HepG2 (cell line): ENCODE measurements around the gene TM4SF5. TPM values are rescaled to one million over a fixed set of nuclear protein-coding genes. Genes with fewer than 3 reads are reported as not detected.

ENCODE experiments used
- HDAC1 ChIP-seq: sonication (generic); formaldehyde crosslinking; IDR thresholded peaks from 2 replicates; pipeline ENCODE4 v1.5.1; 2020; ENCODE audit warnings: mild to moderate bottlenecking, missing genetic modification reagents
- HDAC6 ChIP-seq: fragments of 200-600 bp; sonication (generic); IDR thresholded peaks from 2 replicates; pipeline ENCODE4 v1.7.0; 2017; ENCODE audit warnings: mild to moderate bottlenecking, antibody characterized with exemption, low read length, low read depth
- IRF2 ChIP-seq: IDR thresholded peaks from 2 replicates; pipeline ENCODE4 v1.6.1; 2018; ENCODE audit warnings: missing genetic modification reagents, missing compliant biosample characterization
- KLF16 ChIP-seq, 2 experiments: sonication (generic) in 1 of 2; formaldehyde crosslinking in 1 of 2; IDR thresholded peaks; 2 replicates each; pipeline versions ENCODE4 v1.6.1 to v1.8.0; 2016 to 2023; ENCODE audit warnings: missing genetic modification reagents in 2 of 2, missing compliant biosample characterization in 1 of 2
- MATR3 ChIP-seq: sonication (generic); formaldehyde crosslinking; IDR thresholded peaks from 2 replicates; pipeline ENCODE4 v1.4.0; 2020; ENCODE audit warnings: missing genetic modification reagents
- MTA1 ChIP-seq: sonication (generic); formaldehyde crosslinking; IDR thresholded peaks from 2 replicates; pipeline ENCODE4 v1.4.0; 2020; ENCODE audit warnings: missing genetic modification reagents, mild to moderate bottlenecking, borderline replicate concordance
- NFIC ChIP-seq: IDR thresholded peaks from 2 replicates; pipeline ENCODE4 v1.6.1; 2012; ENCODE audit warnings: mild to moderate bottlenecking, low read length, inconsistent platforms
- NR2C2 ChIP-seq: sonication (generic); formaldehyde crosslinking; IDR thresholded peaks from 2 replicates; pipeline ENCODE4 v1.4.0; 2020; ENCODE audit warnings: missing genetic modification reagents, mild to moderate bottlenecking, moderate library complexity, borderline replicate concordance
- PCBP2 ChIP-seq: fragments of 200-400 bp; formaldehyde crosslinking; optimal IDR thresholded peaks from 2 replicates; pipeline ENCODE3; 2018; ENCODE audit warnings: low read length, low read depth; ENCODE audit not compliant: poor library complexity, severe bottlenecking
- ZBTB8A ChIP-seq: sonication (generic); formaldehyde crosslinking; IDR thresholded peaks from 2 replicates; pipeline ENCODE4 v1.4.0; 2020; ENCODE audit warnings: mild to moderate bottlenecking, low read depth, missing genetic modification reagents, borderline replicate concordance
- ZFY ChIP-seq: sonication (generic); formaldehyde crosslinking; IDR thresholded peaks from 2 replicates; pipeline ENCODE4 v1.4.0; 2020; ENCODE audit warnings: missing genetic modification reagents
- polyA plus RNA-seq, 8 experiments: library from polyadenylated mRNA; depleted of rRNA in 3 of 8; stranded (reverse) in 7 of 8; unstranded in 1 of 8; fragments of >200 nt; fragmentation: Illumina TruSeq in 4 of 8; extraction: Trizol in 4 of 8; gene quantifications; 2 replicates each; pipeline versions ENCODE4 v1.2.1 to v1.2.3, GENCODE V29; 2011 to 2016; ENCODE audit warnings: low read depth in 4 of 8, missing spikeins in 1 of 8, mixed read lengths in 1 of 8; ENCODE audit not compliant: insufficient read depth in 1 of 8
- total RNA-seq, 5 experiments: library from RNA; depleted of rRNA; stranded (reverse); fragments of >200 nt; fragmentation: Illumina TruSeq; extraction: Trizol; gene quantifications; 2 replicates each; pipeline ENCODE4 v1.2.3, GENCODE V29; 2016; ENCODE audit warnings: low read depth in 1 of 5
- TF ChIP-seq, protein P1 (sequence below): sonication (generic); formaldehyde crosslinking; IDR thresholded peaks from 2 replicates; pipeline ENCODE4 v1.5.1; 2020; ENCODE audit warnings: mild to moderate bottlenecking, missing genetic modification reagents, borderline replicate concordance
- TF ChIP-seq, protein P2 (sequence below): sonication (generic); formaldehyde crosslinking; IDR thresholded peaks from 2 replicates; pipeline ENCODE4 v1.9.0; 2021; ENCODE audit warnings: missing genetic modification reagents, borderline replicate concordance
- TF ChIP-seq, protein P3 (sequence below): sonication (generic); formaldehyde crosslinking; IDR thresholded peaks from 2 replicates; pipeline ENCODE4 v1.4.0; 2020; ENCODE audit warnings: low read depth, mild to moderate bottlenecking, missing genetic modification reagents
- TF ChIP-seq, protein P4 (sequence below): sonication (generic); formaldehyde crosslinking; IDR thresholded peaks from 2 replicates; pipeline ENCODE4 v1.4.0; 2020; ENCODE audit warnings: mild to moderate bottlenecking, missing genetic modification reagents

The TM4SF5 gene
- total and polyA plus RNA-seq, 2 of the 13 experiments (the other 11 are each of a cell fraction or from before 2014, with no cell fraction given) = 30.1 to 126 TPM

DNA sequence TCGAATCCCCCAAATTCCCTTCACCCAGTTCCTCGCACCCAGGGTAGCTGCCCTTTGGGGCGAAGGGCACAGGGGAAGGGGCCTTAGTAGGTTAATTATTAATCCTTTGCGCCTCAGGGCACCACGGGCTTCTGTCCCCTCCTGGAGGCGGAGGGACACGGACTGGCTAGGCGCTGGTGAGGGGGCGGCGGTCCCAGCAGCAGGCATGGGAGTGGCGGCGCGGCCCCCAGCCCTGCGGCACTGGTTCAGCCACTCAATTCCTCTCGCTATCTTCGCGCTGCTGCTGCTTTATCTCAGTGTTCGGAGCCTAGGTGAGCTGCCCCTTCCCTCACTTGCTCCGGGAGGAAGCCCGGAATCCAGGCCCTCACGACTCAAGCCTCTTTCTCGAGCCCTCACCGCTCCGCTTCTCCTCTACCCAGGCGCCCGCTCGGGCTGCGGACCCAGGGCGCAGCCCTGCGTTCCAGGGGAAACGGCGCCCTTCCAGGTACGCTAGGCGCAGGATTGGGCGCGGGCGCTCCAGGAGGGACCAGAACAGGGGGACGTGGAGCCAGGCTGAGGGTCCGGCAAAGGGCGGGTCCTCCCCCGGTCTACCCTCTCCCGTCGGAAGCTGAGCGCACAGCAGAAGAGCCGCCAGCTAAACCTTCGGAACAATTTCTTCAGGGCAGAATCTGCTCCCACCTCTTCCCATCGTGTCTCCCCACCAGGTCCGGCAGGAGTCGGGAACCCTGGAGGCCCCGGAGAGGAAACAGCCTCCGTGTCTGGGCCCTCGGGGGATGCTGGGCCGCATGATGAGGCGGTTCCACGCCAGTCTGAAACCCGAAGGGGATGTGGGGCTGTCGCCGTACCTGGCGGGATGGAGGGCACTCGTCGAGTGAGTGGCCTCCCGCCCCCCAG, 17.4 kb downstream of the TM4SF5 start, which contains the start of gene GLTPD2 (continued):
- TF ChIP-seq ZBTB8A (CRISPR knock-in tag) = no peak; the same call in 1 of the 2 replicates
- TF ChIP-seq, protein P1, sequence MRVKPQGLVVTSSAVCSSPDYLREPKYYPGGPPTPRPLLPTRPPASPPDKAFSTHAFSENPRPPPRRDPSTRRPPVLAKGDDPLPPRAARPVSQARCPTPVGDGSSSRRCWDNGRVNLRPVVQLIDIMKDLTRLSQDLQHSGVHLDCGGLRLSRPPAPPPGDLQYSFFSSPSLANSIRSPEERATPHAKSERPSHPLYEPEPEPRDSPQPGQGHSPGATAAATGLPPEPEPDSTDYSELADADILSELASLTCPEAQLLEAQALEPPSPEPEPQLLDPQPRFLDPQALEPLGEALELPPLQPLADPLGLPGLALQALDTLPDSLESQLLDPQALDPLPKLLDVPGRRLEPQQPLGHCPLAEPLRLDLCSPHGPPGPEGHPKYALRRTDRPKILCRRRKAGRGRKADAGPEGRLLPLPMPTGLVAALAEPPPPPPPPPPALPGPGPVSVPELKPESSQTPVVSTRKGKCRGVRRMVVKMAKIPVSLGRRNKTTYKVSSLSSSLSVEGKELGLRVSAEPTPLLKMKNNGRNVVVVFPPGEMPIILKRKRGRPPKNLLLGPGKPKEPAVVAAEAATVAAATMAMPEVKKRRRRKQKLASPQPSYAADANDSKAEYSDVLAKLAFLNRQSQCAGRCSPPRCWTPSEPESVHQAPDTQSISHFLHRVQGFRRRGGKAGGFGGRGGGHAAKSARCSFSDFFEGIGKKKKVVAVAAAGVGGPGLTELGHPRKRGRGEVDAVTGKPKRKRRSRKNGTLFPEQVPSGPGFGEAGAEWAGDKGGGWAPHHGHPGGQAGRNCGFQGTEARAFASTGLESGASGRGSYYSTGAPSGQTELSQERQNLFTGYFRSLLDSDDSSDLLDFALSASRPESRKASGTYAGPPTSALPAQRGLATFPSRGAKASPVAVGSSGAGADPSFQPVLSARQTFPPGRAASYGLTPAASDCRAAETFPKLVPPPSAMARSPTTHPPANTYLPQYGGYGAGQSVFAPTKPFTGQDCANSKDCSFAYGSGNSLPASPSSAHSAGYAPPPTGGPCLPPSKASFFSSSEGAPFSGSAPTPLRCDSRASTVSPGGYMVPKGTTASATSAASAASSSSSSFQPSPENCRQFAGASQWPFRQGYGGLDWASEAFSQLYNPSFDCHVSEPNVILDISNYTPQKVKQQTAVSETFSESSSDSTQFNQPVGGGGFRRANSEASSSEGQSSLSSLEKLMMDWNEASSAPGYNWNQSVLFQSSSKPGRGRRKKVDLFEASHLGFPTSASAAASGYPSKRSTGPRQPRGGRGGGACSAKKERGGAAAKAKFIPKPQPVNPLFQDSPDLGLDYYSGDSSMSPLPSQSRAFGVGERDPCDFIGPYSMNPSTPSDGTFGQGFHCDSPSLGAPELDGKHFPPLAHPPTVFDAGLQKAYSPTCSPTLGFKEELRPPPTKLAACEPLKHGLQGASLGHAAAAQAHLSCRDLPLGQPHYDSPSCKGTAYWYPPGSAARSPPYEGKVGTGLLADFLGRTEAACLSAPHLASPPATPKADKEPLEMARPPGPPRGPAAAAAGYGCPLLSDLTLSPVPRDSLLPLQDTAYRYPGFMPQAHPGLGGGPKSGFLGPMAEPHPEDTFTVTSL = no peak; the same call in 1 of the 2 replicates
- no peak for TF ChIP-seq NFIC
- peak; percentile 56 for TF ChIP-seq HDAC1 (CRISPR knock-in tag)
- no peak for TF ChIP-seq HDAC6
- no peak for TF ChIP-seq NR2C2 (CRISPR knock-in tag)
- peak; percentile 71; the same call in 1 of the 2 replicates for TF ChIP-seq IRF2 (CRISPR knock-in tag)
- TF ChIP-seq MATR3 (CRISPR knock-in tag) = no peak
- peak; percentile 25 to 65; a peak in 2 of 4 replicates for TF ChIP-seq KLF16 (CRISPR knock-in tag; IDR thresholded peaks at IDR 0.05)
- TF ChIP-seq, protein P2, sequence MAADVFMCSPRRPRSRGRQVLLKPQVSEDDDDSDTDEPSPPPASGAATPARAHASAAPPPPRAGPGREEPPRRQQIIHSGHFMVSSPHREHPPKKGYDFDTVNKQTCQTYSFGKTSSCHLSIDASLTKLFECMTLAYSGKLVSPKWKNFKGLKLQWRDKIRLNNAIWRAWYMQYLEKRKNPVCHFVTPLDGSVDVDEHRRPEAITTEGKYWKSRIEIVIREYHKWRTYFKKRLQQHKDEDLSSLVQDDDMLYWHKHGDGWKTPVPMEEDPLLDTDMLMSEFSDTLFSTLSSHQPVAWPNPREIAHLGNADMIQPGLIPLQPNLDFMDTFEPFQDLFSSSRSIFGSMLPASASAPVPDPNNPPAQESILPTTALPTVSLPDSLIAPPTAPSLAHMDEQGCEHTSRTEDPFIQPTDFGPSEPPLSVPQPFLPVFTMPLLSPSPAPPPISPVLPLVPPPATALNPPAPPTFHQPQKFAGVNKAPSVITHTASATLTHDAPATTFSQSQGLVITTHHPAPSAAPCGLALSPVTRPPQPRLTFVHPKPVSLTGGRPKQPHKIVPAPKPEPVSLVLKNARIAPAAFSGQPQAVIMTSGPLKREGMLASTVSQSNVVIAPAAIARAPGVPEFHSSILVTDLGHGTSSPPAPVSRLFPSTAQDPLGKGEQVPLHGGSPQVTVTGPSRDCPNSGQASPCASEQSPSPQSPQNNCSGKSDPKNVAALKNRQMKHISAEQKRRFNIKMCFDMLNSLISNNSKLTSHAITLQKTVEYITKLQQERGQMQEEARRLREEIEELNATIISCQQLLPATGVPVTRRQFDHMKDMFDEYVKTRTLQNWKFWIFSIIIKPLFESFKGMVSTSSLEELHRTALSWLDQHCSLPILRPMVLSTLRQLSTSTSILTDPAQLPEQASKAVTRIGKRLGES = no peak
- TF ChIP-seq ZFY (CRISPR knock-in tag) = peak; percentile 53; the same call in 1 of the 2 replicates
- TF ChIP-seq, protein P3, sequence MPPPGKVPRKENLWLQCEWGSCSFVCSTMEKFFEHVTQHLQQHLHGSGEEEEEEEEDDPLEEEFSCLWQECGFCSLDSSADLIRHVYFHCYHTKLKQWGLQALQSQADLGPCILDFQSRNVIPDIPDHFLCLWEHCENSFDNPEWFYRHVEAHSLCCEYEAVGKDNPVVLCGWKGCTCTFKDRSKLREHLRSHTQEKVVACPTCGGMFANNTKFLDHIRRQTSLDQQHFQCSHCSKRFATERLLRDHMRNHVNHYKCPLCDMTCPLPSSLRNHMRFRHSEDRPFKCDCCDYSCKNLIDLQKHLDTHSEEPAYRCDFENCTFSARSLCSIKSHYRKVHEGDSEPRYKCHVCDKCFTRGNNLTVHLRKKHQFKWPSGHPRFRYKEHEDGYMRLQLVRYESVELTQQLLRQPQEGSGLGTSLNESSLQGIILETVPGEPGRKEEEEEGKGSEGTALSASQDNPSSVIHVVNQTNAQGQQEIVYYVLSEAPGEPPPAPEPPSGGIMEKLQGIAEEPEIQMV (CRISPR knock-in tag) = peak; percentile 70; the same call in 1 of the 2 replicates
- no peak for TF ChIP-seq PCBP2
- TF ChIP-seq MTA1 (CRISPR knock-in tag) = peak; percentile 54; the same call in 1 of the 2 replicates
- TF ChIP-seq, protein P4, sequence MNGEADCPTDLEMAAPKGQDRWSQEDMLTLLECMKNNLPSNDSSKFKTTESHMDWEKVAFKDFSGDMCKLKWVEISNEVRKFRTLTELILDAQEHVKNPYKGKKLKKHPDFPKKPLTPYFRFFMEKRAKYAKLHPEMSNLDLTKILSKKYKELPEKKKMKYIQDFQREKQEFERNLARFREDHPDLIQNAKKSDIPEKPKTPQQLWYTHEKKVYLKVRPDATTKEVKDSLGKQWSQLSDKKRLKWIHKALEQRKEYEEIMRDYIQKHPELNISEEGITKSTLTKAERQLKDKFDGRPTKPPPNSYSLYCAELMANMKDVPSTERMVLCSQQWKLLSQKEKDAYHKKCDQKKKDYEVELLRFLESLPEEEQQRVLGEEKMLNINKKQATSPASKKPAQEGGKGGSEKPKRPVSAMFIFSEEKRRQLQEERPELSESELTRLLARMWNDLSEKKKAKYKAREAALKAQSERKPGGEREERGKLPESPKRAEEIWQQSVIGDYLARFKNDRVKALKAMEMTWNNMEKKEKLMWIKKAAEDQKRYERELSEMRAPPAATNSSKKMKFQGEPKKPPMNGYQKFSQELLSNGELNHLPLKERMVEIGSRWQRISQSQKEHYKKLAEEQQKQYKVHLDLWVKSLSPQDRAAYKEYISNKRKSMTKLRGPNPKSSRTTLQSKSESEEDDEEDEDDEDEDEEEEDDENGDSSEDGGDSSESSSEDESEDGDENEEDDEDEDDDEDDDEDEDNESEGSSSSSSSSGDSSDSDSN = peak; percentile 86
